Measurements from ENCODE around the gene KBTBD2.

- TF ChIP-seq CTCF (conservative IDR thresholded peaks at IDR 0.05; ENCODE audit: low read depth, low read length) (no peak), BHLHE40 (IDR thresholded peaks at IDR 0.05; ENCODE audit: low read depth, low read length) (no peak), POLR2A (IDR thresholded peaks at IDR 0.05; ENCODE audit: low read depth, low read length) (no peak), CEBPB (IDR thresholded peaks at IDR 0.05; ENCODE audit: low read depth, low read length) (no peak), NFE2L2 (IDR thresholded peaks at IDR 0.05; ENCODE audit: low read depth, low read length) (no peak), RAD21 (IDR thresholded peaks at IDR 0.05; ENCODE audit: low read length) (no peak), FOS (IDR thresholded peaks at IDR 0.05; ENCODE audit: low read depth, low read length) (no peak), CHD1 (IDR thresholded peaks at IDR 0.05; ENCODE audit: low read depth, low read length) (no peak), MAFK (IDR thresholded peaks at IDR 0.05; ENCODE audit: low read depth, low read length) (no peak), USF2 (IDR thresholded peaks at IDR 0.05; ENCODE audit: low read depth, low read length) (no peak), SMC3 (IDR thresholded peaks at IDR 0.05; ENCODE audit: low read depth, low read length) (no peak)
Measured at GRCh38 chr7:32872421-32872820, 19.1 kb downstream of the KBTBD2 start.
